WTC11 (cell line): Measurements from ENCODE around the gene INHA. TPM values are rescaled to one million over a fixed set of nuclear protein-coding genes. Genes with fewer than 3 reads are reported as not detected.

Experiments used
- ATAC-seq: fragments of 200-7000 bp; cut with Tn5 transposase; 2 replicates; pipeline ENCODE4 v1.10.0; 2021; ENCODE audit warnings: mild to moderate bottlenecking, moderate library complexity
- CTCF ChIA-PET: fragments of 300-600 bp; sonication (Branson Sonifier 250); formaldehyde crosslinking; loops from one replicate; lab custom pipeline; 2021; ENCODE audit warnings: antibody characterized with exemption; lab: Charles Lee
- POLR2A ChIA-PET: fragments of 350-600 bp; sonication (Branson Sonifier 250); formaldehyde crosslinking; loops from one replicate; lab custom pipeline; 2021; ENCODE audit warnings: antibody characterized with exemption; lab: Charles Lee
- DNase-seq: peaks from one replicate; pipeline ENCODE4 v3.0.0; 2021; ENCODE audit warnings: low spot score
- H3K27ac Mint-ChIP-seq: 2 replicates; pipeline ENCODE4 v1.8.0; 2021; ENCODE audit warnings: mixed read lengths
- H3K27me3 Mint-ChIP-seq: 2 replicates; pipeline ENCODE4 v1.8.0; 2021; ENCODE audit warnings: low read depth, mild to moderate bottlenecking, moderate library complexity, mixed read lengths
- H3K36me3 Mint-ChIP-seq: 2 replicates; pipeline ENCODE4 v1.8.0; 2021; ENCODE audit warnings: mixed read lengths
- H3K4me1 Mint-ChIP-seq: 2 replicates; pipeline ENCODE4 v1.8.0; 2022; ENCODE audit warnings: mixed read lengths
- H3K4me3 Mint-ChIP-seq: 2 replicates; pipeline ENCODE4 v1.8.0; 2021; ENCODE audit warnings: mild to moderate bottlenecking, moderate library complexity, mixed read lengths
- H3K9me3 Mint-ChIP-seq: 2 replicates; pipeline ENCODE4 v1.8.0; 2021; ENCODE audit warnings: mixed read lengths
- CREB1 ChIP-seq: sonication (generic); formaldehyde crosslinking; IDR thresholded peaks from 2 replicates; pipeline ENCODE4 v1.8.0; 2023; ENCODE audit warnings: mild to moderate bottlenecking, missing genetic modification reagents
- CREM ChIP-seq: sonication (generic); formaldehyde crosslinking; IDR thresholded peaks from 2 replicates; pipeline ENCODE4 v1.8.1; 2022; ENCODE audit warnings: mild to moderate bottlenecking, missing genetic modification reagents, moderate library complexity
- CTCF ChIP-seq: fragments of 200-600 bp; IDR thresholded peaks from 2 replicates; pipeline ENCODE4 v1.8.0; 2022; ENCODE audit warnings: antibody characterized with exemption
- FOXJ3 ChIP-seq: sonication (generic); formaldehyde crosslinking; IDR thresholded peaks from 2 replicates; pipeline ENCODE4 v1.9.0; 2021; ENCODE audit warnings: missing genetic modification reagents, mild to moderate bottlenecking, borderline replicate concordance
- JAZF1 ChIP-seq: fragments of 250-450 bp; sonication (Bioruptor Pico); IDR thresholded peaks from 2 replicates; pipeline ENCODE4 v1.9.0; 2021; ENCODE audit warnings: moderate library complexity, mild to moderate bottlenecking, inconsistent platforms
- JUN ChIP-seq: sonication (generic); formaldehyde crosslinking; IDR thresholded peaks from 2 replicates; pipeline ENCODE4 v1.8.0; 2023; ENCODE audit warnings: mild to moderate bottlenecking, missing genetic modification reagents
- MAX ChIP-seq: sonication (generic); formaldehyde crosslinking; IDR thresholded peaks from 2 replicates; pipeline ENCODE4 v1.8.0; 2022; ENCODE audit warnings: mild to moderate bottlenecking, missing genetic modification reagents
- MYBL2 ChIP-seq: sonication (generic); formaldehyde crosslinking; IDR thresholded peaks from 2 replicates; pipeline ENCODE4 v1.8.1; 2023; ENCODE audit warnings: mild to moderate bottlenecking, moderate library complexity, missing genetic modification reagents
- NFATC4 ChIP-seq: fragments of 250-450 bp; sonication (Bioruptor Pico); IDR thresholded peaks from 2 replicates; pipeline ENCODE4 v1.9.0; 2021; ENCODE audit warnings: mild to moderate bottlenecking
- NFYB ChIP-seq: sonication (generic); formaldehyde crosslinking; conservative IDR thresholded peaks from 2 replicates; pipeline ENCODE4 v1.8.0; 2022; ENCODE audit warnings: low read depth, missing genetic modification reagents
- SMAD4 ChIP-seq: sonication (generic); formaldehyde crosslinking; IDR thresholded peaks from 2 replicates; pipeline ENCODE4 v1.8.0; 2022; ENCODE audit warnings: mild to moderate bottlenecking, missing genetic modification reagents
- STAT6 ChIP-seq: sonication (generic); formaldehyde crosslinking; conservative IDR thresholded peaks from 2 replicates; pipeline ENCODE4 v1.8.1; 2023; ENCODE audit warnings: mild to moderate bottlenecking, low read depth, missing genetic modification reagents, moderate library complexity
- ZNF317 ChIP-seq: sonication (generic); formaldehyde crosslinking; IDR thresholded peaks from 2 replicates; pipeline ENCODE4 v1.8.1; 2023; ENCODE audit warnings: low read depth, mild to moderate bottlenecking, moderate library complexity, missing genetic modification reagents, borderline replicate concordance
- ZNF416 ChIP-seq: fragments of 250-450 bp; sonication (Bioruptor Pico); IDR thresholded peaks from 2 replicates; pipeline ENCODE4 v1.9.0; 2021; ENCODE audit warnings: mild to moderate bottlenecking, inconsistent platforms
- total RNA-seq: library from RNA; stranded (reverse); gene quantifications from 3 replicates; pipeline ENCODE4 v1.2.3, GENCODE V29; 2021
- TF ChIP-seq, protein P1 (sequence below): sonication (generic); formaldehyde crosslinking; IDR thresholded peaks from 2 replicates; pipeline ENCODE4 v1.8.1; 2023; ENCODE audit warnings: mild to moderate bottlenecking, moderate library complexity, missing genetic modification reagents
- TF ChIP-seq, protein P2 (sequence below): fragments of 250-450 bp; sonication (Bioruptor Pico); IDR thresholded peaks from 2 replicates; pipeline ENCODE4 v1.9.0; 2021; ENCODE audit warnings: mild to moderate bottlenecking

INHA gene
- total RNA-seq, 1 experiment from 2014 or later, result 1.4 TPM

DNA sequence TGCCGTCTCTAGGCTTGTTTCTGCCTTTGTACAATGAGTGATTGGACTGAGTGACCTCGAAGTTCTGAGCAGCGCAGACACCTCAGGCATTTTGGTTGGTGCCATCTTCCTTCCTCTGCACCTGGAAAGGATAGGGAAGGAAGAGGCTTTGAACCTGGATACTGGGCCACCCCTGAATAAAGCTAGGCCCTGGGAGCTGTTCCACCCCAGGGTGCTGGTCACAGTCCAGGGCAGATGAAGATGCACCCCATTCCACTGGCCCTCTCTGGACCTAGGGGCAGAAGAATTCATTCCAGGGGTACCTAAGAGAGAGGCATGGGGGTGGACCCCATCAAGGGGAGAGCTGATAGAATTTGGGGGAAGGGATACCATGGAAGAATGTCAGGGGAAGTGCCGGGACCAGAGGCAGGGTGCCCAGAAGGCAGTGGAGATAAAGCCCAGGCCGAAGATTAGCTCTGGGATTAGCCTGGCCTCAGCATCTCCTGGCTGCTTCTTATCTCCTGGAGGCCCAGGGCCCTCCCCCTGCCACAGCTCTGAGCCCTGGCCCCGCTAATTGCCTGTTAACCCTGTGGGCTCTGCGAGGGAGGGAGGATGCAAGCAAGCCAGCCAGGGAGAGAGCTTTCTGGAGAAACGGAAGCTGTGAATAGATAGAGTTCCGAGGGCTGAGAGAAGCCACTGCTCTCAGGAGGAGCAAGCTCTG, 46.4 kb upstream of the INHA start (continued):
- TF ChIP-seq, protein P1, sequence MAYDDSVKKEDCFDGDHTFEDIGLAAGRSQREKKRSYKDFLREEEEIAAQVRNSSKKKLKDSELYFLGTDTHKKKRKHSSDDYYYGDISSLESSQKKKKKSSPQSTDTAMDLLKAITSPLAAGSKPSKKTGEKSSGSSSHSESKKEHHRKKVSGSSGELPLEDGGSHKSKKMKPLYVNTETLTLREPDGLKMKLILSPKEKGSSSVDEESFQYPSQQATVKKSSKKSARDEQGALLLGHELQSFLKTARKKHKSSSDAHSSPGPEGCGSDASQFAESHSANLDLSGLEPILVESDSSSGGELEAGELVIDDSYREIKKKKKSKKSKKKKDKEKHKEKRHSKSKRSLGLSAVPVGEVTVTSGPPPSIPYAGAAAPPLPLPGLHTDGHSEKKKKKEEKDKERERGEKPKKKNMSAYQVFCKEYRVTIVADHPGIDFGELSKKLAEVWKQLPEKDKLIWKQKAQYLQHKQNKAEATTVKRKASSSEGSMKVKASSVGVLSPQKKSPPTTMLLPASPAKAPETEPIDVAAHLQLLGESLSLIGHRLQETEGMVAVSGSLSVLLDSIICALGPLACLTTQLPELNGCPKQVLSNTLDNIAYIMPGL (CRISPR knock-in tag), result no peak
- TF ChIP-seq CTCF (no peak), MYBL2 (CRISPR knock-in tag) (no peak)

DNA sequence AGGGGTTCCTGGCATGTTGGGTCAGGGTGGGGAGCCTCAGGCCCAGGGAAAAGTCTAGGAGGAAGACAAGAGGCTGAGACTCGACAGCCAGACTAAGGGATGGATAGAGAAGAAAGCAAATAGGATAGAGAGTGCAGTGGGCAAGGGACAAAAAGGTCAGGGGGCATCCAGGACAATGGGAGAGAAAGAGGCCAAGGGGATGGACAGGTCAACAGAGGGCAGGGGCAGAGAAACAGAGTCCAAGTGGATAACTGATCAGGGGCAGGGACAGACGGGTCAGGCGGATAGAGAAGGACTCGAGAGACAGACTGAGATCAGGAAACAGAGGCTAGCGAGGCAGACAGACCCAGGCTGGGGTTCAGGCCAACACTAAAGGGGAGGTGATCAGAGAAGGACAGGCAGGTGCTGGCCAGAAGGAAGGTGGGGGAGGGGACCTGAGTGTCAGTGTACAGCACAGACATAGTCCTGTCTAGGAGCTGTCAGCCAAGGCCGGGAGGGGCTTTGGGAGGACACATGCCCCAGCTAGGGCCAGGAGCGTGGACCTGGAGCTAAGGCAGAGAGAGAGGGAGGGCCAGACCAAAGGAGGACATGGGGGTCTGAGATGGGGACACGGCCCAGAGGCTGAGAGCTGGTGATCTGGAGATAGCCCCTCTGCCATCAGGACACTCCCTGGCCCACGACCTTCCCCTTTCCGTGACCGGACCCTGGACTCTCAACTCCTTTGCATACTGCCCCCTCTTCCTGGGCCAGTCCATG, 45.6 kb upstream of the INHA start:
- Mint-ChIP-seq H3K4me3 (no peak overlapping the region), H3K4me1 (peaks cover 54% of the 10 kb centered on the region), H3K9me3 (no peaks in the 10 kb centered on the region), H3K36me3 (no peaks in the 10 kb centered on the region), H3K27me3 (peaks cover 62% of the 10 kb centered on the region), H3K27ac (no peak overlapping the region)
- TF ChIP-seq JUN (CRISPR knock-in tag), result no peak
- TF ChIP-seq FOXJ3 (CRISPR knock-in tag), result no peak
- TF ChIP-seq NFATC4 (CRISPR knock-in tag), result no peak
- no peak for TF ChIP-seq ZNF416
- TF ChIP-seq, protein P2, sequence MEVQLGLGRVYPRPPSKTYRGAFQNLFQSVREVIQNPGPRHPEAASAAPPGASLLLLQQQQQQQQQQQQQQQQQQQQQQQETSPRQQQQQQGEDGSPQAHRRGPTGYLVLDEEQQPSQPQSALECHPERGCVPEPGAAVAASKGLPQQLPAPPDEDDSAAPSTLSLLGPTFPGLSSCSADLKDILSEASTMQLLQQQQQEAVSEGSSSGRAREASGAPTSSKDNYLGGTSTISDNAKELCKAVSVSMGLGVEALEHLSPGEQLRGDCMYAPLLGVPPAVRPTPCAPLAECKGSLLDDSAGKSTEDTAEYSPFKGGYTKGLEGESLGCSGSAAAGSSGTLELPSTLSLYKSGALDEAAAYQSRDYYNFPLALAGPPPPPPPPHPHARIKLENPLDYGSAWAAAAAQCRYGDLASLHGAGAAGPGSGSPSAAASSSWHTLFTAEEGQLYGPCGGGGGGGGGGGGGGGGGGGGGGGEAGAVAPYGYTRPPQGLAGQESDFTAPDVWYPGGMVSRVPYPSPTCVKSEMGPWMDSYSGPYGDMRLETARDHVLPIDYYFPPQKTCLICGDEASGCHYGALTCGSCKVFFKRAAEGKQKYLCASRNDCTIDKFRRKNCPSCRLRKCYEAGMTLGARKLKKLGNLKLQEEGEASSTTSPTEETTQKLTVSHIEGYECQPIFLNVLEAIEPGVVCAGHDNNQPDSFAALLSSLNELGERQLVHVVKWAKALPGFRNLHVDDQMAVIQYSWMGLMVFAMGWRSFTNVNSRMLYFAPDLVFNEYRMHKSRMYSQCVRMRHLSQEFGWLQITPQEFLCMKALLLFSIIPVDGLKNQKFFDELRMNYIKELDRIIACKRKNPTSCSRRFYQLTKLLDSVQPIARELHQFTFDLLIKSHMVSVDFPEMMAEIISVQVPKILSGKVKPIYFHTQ (CRISPR knock-in tag), result no peak
- TF ChIP-seq SMAD4, result no peak
- no peak for TF ChIP-seq ZNF317 (CRISPR knock-in tag)
- no peak for TF ChIP-seq CREM
- TF ChIP-seq CREB1 (CRISPR knock-in tag), result no peak
- TF ChIP-seq NFYB (CRISPR knock-in tag), result no peak
- no peak for TF ChIP-seq MAX (CRISPR knock-in tag)
- no peak for TF ChIP-seq STAT6 (CRISPR knock-in tag)
- no peak for TF ChIP-seq JAZF1 (CRISPR knock-in tag)
- CTCF ChIA-PET, result interaction anchor here (0.9 to 41.3 kb wide), 12 partner anchors 10 to 123 kb away, joined by 3 to 2316 read pairs (median 8); partner anchors contain the start of genes ASIC4, GMPPA and SPEG
- ATAC-seq (no peak), DNase-seq (no peak)
- POLR2A ChIA-PET, result interaction anchor here (0.9 to 1.5 kb wide), 3 partner anchors 17 to 31 kb away, joined by 3 to 5 read pairs (median 3); a partner anchor contains a TSS
